ENCODE results near the gene BCL6. TPM values are rescaled to one million over a fixed set of nuclear protein-coding genes. Genes with fewer than 3 reads are reported as not detected.
A peak's percentile ranks its signal among the peaks of the same experiment; 100 is the strongest.

BCL6 gene
- total RNA-seq, 1 experiment from 2014 or later = 16.4 TPM

DNA sequence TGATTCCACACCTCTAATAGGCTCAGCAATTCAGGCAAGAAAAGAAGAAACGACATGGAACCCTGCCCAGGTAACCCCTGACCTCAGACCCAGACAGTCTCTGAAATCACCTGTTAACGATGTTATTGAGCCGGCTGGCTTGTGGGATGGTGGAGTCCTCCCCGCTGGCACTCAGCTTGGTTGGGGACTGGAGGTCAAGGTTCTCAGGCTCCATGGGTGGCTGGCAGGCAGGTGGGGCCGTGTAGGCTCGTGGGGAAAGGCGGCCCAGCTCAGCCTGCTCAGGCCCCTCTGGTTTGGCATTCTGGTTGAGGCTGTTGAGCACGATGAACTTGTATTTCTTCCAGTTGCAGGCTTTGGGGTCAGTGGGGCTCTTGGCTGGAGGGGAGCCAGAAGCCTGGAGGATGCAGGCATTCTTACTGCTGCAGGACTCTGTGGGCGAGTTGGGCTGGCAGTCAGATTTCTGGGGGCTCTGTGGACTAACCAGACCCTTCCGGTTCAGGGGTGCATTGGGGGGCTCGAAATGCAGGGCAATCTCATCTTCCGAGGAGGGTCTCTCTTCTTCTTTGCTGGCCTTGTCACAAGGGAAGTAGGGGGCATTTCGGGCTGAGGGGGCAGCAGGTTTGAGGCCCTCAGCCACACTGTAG is 16.2 kb downstream of the BCL6 start:
- POLR2A ChIA-PET = interaction anchor here (0.6 kb wide), 1 partner anchor 1894 kb away, joined by 3 read pairs; no protein-coding TSS in a partner anchor
- TF ChIP-seq, protein P1, sequence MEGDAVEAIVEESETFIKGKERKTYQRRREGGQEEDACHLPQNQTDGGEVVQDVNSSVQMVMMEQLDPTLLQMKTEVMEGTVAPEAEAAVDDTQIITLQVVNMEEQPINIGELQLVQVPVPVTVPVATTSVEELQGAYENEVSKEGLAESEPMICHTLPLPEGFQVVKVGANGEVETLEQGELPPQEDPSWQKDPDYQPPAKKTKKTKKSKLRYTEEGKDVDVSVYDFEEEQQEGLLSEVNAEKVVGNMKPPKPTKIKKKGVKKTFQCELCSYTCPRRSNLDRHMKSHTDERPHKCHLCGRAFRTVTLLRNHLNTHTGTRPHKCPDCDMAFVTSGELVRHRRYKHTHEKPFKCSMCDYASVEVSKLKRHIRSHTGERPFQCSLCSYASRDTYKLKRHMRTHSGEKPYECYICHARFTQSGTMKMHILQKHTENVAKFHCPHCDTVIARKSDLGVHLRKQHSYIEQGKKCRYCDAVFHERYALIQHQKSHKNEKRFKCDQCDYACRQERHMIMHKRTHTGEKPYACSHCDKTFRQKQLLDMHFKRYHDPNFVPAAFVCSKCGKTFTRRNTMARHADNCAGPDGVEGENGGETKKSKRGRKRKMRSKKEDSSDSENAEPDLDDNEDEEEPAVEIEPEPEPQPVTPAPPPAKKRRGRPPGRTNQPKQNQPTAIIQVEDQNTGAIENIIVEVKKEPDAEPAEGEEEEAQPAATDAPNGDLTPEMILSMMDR (IDR thresholded peaks at IDR 0.05; ENCODE audit: unreplicated experiment) = no peak
- CTCF ChIA-PET = no interaction called here
- Mint-ChIP-seq H3K27ac (ENCODE audit: low read depth, unreplicated experiment) (no peak overlapping the region), H3K4me1 (ENCODE audit: insufficient read depth, unreplicated experiment) (no peaks in the 10 kb centered on the region), H3K4me3 (ENCODE audit: unreplicated experiment) (no peak overlapping the region), H3K27me3 (ENCODE audit: insufficient read depth, unreplicated experiment) (no peaks in the 10 kb centered on the region), H3K9me3 (ENCODE audit: unreplicated experiment) (no peaks in the 10 kb centered on the region), H3K36me3 (ENCODE audit: insufficient read depth, unreplicated experiment) (peaks cover 100% of the 10 kb centered on the region)
- DNase-seq (ENCODE audit: unreplicated experiment) = no peak
- TSS peak; percentile 16 for BruUV-seq (replicated peaks)
- intact Hi-C loops (cut with micrococcal nuclease) = no loop called here

- Mint-ChIP-seq H3K4me1 (ENCODE audit: insufficient read depth, unreplicated experiment) (no peaks in the 10 kb centered on the region), H3K9me3 (ENCODE audit: unreplicated experiment) (no peaks in the 10 kb centered on the region), H3K4me3 (ENCODE audit: unreplicated experiment) (no peak overlapping the region), H3K27me3 (ENCODE audit: insufficient read depth, unreplicated experiment) (no peaks in the 10 kb centered on the region), H3K36me3 (ENCODE audit: insufficient read depth, unreplicated experiment) (peaks cover 100% of the 10 kb centered on the region), H3K27ac (ENCODE audit: low read depth, unreplicated experiment) (no peak overlapping the region)
- intact Hi-C loops (cut with micrococcal nuclease) = no loop called here
- BruUV-seq (replicated peaks) = no TSS peak
- DNase-seq (ENCODE audit: unreplicated experiment) = no peak
- ChIA-PET POLR2A (no interaction called here), CTCF (interaction anchor here (2.8 kb wide), 1 partner anchor 13 kb away, joined by 15 read pairs; no protein-coding TSS in a partner anchor)
- TF ChIP-seq, protein P1 (IDR thresholded peaks at IDR 0.05; ENCODE audit: unreplicated experiment) = no peak
Observed at GRCh38 chr3:187728248-187728647, 17.0 kb downstream of the BCL6 start.

GRCh38 chr3:187726564-187726963 is 18.7 kb downstream of the BCL6 start:
- intact Hi-C loops (cut with micrococcal nuclease) = no loop called here
- BruUV-seq (replicated peaks) = no TSS peak
- H3K4me1 Mint-ChIP-seq (ENCODE audit: insufficient read depth, unreplicated experiment) = no peaks in the 10 kb centered on the region
- ChIA-PET CTCF (interaction anchor here (2.8 kb wide), 1 partner anchor 11 kb away, joined by 15 read pairs; no protein-coding TSS in a partner anchor), POLR2A (no interaction called here)
- no peak overlapping the region for H3K27ac Mint-ChIP-seq (ENCODE audit: low read depth, unreplicated experiment)
- no peaks in the 10 kb centered on the region for H3K9me3 Mint-ChIP-seq (ENCODE audit: unreplicated experiment)
- no peak for DNase-seq (ENCODE audit: unreplicated experiment)
- no peak overlapping the region for H3K4me3 Mint-ChIP-seq (ENCODE audit: unreplicated experiment)
- TF ChIP-seq, protein P1 (IDR thresholded peaks at IDR 0.05; ENCODE audit: unreplicated experiment) = no peak
- no peaks in the 10 kb centered on the region for H3K27me3 Mint-ChIP-seq (ENCODE audit: insufficient read depth, unreplicated experiment)
- H3K36me3 Mint-ChIP-seq (ENCODE audit: insufficient read depth, unreplicated experiment) = peaks cover 100% of the 10 kb centered on the region

DNA sequence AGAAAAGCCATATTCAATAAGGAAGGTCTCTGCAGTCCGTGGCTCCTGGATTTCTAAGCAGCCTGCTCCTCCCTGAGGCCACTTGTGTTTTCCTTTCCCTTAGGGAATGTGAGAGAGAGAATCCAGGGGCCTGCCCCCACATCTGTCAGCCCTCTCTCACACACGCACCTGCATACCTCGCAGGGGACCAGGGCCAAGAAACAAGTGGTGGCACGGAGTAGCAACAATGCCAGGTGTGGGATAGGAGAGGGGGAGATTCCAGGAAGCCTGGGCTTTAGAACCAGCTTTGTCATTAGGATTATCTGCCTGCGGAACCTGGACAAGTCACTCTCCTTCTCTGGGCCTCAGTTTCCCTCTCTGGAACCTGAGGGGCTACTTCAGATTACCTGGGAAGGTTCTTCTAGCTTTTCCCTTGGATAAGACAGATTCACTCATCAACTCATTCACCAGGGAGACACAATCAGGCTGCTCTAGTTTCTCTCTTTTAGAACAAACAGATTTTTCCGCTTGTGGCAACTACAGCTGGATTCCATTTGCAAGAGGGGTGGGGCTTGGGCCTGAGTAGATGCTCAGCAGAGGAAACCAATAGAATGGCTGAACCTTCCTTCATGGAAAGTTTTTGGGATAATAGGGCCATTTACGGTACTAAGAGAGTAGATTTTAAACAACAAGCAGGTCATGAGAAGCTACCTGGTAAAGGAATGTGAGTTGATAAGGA is 19.5 kb downstream of the BCL6 start:
- Mint-ChIP-seq H3K36me3 (ENCODE audit: insufficient read depth, unreplicated experiment) (peaks cover 100% of the 10 kb centered on the region), H3K9me3 (ENCODE audit: unreplicated experiment) (no peaks in the 10 kb centered on the region), H3K27ac (ENCODE audit: low read depth, unreplicated experiment) (no peak overlapping the region), H3K4me3 (ENCODE audit: unreplicated experiment) (no peak overlapping the region), H3K27me3 (ENCODE audit: insufficient read depth, unreplicated experiment) (no peaks in the 10 kb centered on the region), H3K4me1 (ENCODE audit: insufficient read depth, unreplicated experiment) (no peaks in the 10 kb centered on the region)
- CTCF ChIA-PET = interaction anchor here (2.8 kb wide), 1 partner anchor 10 kb away, joined by 15 read pairs; no protein-coding TSS in a partner anchor
- POLR2A ChIA-PET = no interaction called here
- intact Hi-C loops (cut with micrococcal nuclease) = no loop called here
- no peak for DNase-seq (ENCODE audit: unreplicated experiment)
- BruUV-seq (replicated peaks) = no TSS peak
- TF ChIP-seq, protein P1 (IDR thresholded peaks at IDR 0.05; ENCODE audit: unreplicated experiment) = no peak
